Islet precursor cell (in vitro differentiated cells): ENCODE data around the gene STPG3.

Experiments
- DNase-seq: peaks from one replicate; pipeline ENCODE4 v3.0.0-alpha.2; 2018

STPG3 gene

GRCh38 chr9:137247135-137247915 lies 3.8 kb upstream of the STPG3 start:
- DNase-seq, result no peak

GRCh38 chr9:137247916-137248175 lies 3.2 kb upstream of the STPG3 start:
- no peak for DNase-seq

GRCh38 chr9:137250329-137251193 lies 525 bp upstream of the STPG3 start:
- DNase-seq, result no peak

GRCh38 chr9:137251490-137252268 lies 593 bp downstream of the STPG3 start:
- DNase-seq, result no peak

GRCh38 chr9:137252555-137253506 lies 1.7 kb downstream of the STPG3 start:
- DNase-seq, result peak; percentile 78

- DNase-seq, result no peak
Measured at GRCh38 chr9:137253717-137254623, 2.9 kb downstream of the STPG3 start.

- peak; percentile 93 for DNase-seq
Measured at GRCh38 chr9:137254624-137255447, 3.8 kb downstream of the STPG3 start, which contains the start of gene NELFB. TSS of gene NELFB (plus strand) at chr9:137255327.

GRCh38 chr9:137255448-137256114 lies 4.5 kb downstream of the STPG3 start:
- DNase-seq, result peak; percentile 80

- no peak for DNase-seq
Measured at GRCh38 chr9:137256362-137256761, 5.3 kb downstream of the STPG3 start.

- no peak for DNase-seq
Measured at GRCh38 chr9:137256856-137257255, 5.8 kb downstream of the STPG3 start.

- DNase-seq, result peak; percentile 69
Measured at GRCh38 chr9:137262173-137262908, 11.3 kb downstream of the STPG3 start.

- no peak for DNase-seq
Measured at GRCh38 chr9:137262909-137263285, 11.8 kb downstream of the STPG3 start.

GRCh38 chr9:137263506-137263905 lies 12.4 kb downstream of the STPG3 start:
- DNase-seq, result no peak

GRCh38 chr9:137264067-137264466 lies 13.0 kb downstream of the STPG3 start:
- no peak for DNase-seq

- peak; percentile 48 for DNase-seq
Measured at GRCh38 chr9:137265496-137266161, 14.5 kb downstream of the STPG3 start.

- no peak for DNase-seq
Measured at GRCh38 chr9:137266162-137266527, 15.1 kb downstream of the STPG3 start.

GRCh38 chr9:137266585-137267453 lies 15.7 kb downstream of the STPG3 start:
- peak; percentile 46 for DNase-seq
